ENCODE measurements around the gene KRT71. TPM values are rescaled to one million over a fixed set of nuclear protein-coding genes. Genes with fewer than 3 reads are reported as not detected.

The KRT71 gene
- total RNA-seq, 1 experiment from 2014 or later, result not detected

DNA sequence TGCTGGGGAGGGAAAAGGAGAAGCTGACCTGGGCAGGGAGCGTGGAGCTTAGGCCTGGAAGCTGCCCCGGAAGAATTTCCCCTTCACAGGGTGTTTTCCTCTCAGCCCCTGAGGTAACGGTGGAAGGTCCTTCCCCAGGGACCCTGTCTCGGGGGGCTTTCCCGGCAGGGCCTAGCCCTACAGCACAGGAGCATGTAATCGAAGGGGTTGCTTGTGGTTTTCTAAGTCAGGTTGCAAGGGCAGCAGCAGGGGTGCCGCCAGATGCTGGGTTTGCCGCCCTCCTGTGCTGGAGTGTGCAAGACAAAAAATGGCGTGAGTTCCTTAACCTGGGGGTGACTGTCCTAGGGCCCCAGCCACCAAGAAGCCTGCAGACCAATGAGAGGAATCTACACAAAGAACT, 22.3 kb upstream of the KRT71 start:
- no peaks in the 10 kb centered on the region for H3K36me3 ChIP-seq (ENCODE audit: low read depth, low read length)
- CTCF ChIA-PET, result no interaction called here
- TF ChIP-seq EZH2phosphoT487 (IDR thresholded peaks at IDR 0.05; ENCODE audit: borderline replicate concordance, low read length), result no peak
- TF ChIP-seq, protein P1, sequence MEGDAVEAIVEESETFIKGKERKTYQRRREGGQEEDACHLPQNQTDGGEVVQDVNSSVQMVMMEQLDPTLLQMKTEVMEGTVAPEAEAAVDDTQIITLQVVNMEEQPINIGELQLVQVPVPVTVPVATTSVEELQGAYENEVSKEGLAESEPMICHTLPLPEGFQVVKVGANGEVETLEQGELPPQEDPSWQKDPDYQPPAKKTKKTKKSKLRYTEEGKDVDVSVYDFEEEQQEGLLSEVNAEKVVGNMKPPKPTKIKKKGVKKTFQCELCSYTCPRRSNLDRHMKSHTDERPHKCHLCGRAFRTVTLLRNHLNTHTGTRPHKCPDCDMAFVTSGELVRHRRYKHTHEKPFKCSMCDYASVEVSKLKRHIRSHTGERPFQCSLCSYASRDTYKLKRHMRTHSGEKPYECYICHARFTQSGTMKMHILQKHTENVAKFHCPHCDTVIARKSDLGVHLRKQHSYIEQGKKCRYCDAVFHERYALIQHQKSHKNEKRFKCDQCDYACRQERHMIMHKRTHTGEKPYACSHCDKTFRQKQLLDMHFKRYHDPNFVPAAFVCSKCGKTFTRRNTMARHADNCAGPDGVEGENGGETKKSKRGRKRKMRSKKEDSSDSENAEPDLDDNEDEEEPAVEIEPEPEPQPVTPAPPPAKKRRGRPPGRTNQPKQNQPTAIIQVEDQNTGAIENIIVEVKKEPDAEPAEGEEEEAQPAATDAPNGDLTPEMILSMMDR (conservative IDR thresholded peaks at IDR 0.05; ENCODE audit: low read depth, low read length), result no peak
- no peak for TF ChIP-seq EZH2 (IDR thresholded peaks at IDR 0.05; ENCODE audit: low read length, unreplicated experiment)
- H3K9ac ChIP-seq (ENCODE audit: low read length), result no peak overlapping the region
- no peak for ATAC-seq
- H3K4me3 ChIP-seq (ENCODE audit: low read length), result no peak overlapping the region
- no peak overlapping the region for H3K4me2 ChIP-seq (ENCODE audit: low read length)
- no peaks in the 10 kb centered on the region for H3F3A ChIP-seq (ENCODE audit: low read length, unreplicated experiment)
- intact Hi-C loops (cut with micrococcal nuclease), result no loop called here
- DNase-seq, result no peak
- no peak overlapping the region for H3K27ac ChIP-seq (ENCODE audit: low read length)
- no peaks in the 10 kb centered on the region for H3K9me2 ChIP-seq (replicated peaks; ENCODE audit: low read length)
- no peaks in the 10 kb centered on the region for H3K4me1 ChIP-seq (ENCODE audit: insufficient read depth, low read length)
- peaks cover 20% of the 10 kb centered on the region for H3K27me3 ChIP-seq (ENCODE audit: low read length)
- no TSS peak for BruUV-seq (replicated peaks)
- H4K20me1 ChIP-seq (ENCODE audit: low read length), result no peaks in the 10 kb centered on the region
- no peaks in the 10 kb centered on the region for H3K9me3 ChIP-seq (ENCODE audit: low read length)
- POLR2A ChIA-PET (ENCODE audit: unreplicated experiment), result interaction anchor here (0.6 kb wide), 1 partner anchor 256 kb away, joined by 4 read pairs; no protein-coding TSS in a partner anchor
- no peaks in the 10 kb centered on the region for H3K79me2 ChIP-seq (ENCODE audit: low read length)
- H2AFZ ChIP-seq (ENCODE audit: low read length), result no peak overlapping the region

DNA sequence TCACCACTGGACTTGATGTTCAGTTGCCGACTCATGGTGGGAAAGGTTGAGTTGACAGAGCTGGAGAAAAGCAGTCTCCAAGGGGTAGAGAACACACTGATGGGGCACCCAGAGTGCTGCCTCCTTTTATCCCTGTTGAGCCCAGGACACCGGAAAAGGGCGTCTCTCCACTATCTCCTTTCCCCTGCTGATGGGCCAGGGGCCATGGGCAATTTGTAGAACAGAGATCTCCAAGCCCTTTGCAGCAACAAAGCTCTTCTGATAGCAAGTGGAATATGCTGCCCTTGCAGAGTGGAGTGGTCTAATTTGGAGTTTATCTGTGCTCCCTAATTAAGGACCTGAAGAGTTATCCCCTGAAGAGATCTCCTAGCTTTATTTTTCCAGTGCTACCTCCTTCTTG, 20.8 kb upstream of the KRT71 start, which contains the start of gene KRT74:
Gene KRT74 (minus strand): TSS at position 101 of the 400 bp plus-strand sequence. CDS start 66 bp downstream, at position 35.
- intact Hi-C loops (cut with micrococcal nuclease), result no loop called here
- CTCF ChIA-PET, result interaction anchor here (0.5 kb wide), 1 partner anchor 411 kb away, joined by 4 read pairs; no protein-coding TSS in a partner anchor
- H3K36me3 ChIP-seq (ENCODE audit: low read depth, low read length), result no peaks in the 10 kb centered on the region
- no peaks in the 10 kb centered on the region for H3K9me2 ChIP-seq (replicated peaks; ENCODE audit: low read length)
- no peaks in the 10 kb centered on the region for H3K4me1 ChIP-seq (ENCODE audit: insufficient read depth, low read length)
- H3K27me3 ChIP-seq (ENCODE audit: low read length), result peaks cover 33% of the 10 kb centered on the region
- TF ChIP-seq, protein P1 (conservative IDR thresholded peaks at IDR 0.05; ENCODE audit: low read depth, low read length), result no peak
- TF ChIP-seq EZH2phosphoT487 (IDR thresholded peaks at IDR 0.05; ENCODE audit: borderline replicate concordance, low read length), result no peak
- TF ChIP-seq EZH2 (IDR thresholded peaks at IDR 0.05; ENCODE audit: low read length, unreplicated experiment), result no peak
- POLR2A ChIA-PET (ENCODE audit: unreplicated experiment), result no interaction called here
- no peak within 1 kb of the TSS for H3K4me2 ChIP-seq (ENCODE audit: low read length)
- BruUV-seq (replicated peaks), result no TSS peak
- H3K27ac ChIP-seq (ENCODE audit: low read length), result no peak within 1 kb of the TSS
- no peak for DNase-seq
- no peaks in the 10 kb centered on the region for H4K20me1 ChIP-seq (ENCODE audit: low read length)
- H3K9ac ChIP-seq (ENCODE audit: low read length), result no peak within 1 kb of the TSS
- H3K4me3 ChIP-seq (ENCODE audit: low read length), result no peak within 1 kb of the TSS
- no peaks in the 10 kb centered on the region for H3K79me2 ChIP-seq (ENCODE audit: low read length)
- ATAC-seq, result no peak
- H2AFZ ChIP-seq (ENCODE audit: low read length), result no peak within 1 kb of the TSS
- no peaks in the 10 kb centered on the region for H3F3A ChIP-seq (ENCODE audit: low read length, unreplicated experiment)
- H3K9me3 ChIP-seq (ENCODE audit: low read length), result no peaks in the 10 kb centered on the region

DNA sequence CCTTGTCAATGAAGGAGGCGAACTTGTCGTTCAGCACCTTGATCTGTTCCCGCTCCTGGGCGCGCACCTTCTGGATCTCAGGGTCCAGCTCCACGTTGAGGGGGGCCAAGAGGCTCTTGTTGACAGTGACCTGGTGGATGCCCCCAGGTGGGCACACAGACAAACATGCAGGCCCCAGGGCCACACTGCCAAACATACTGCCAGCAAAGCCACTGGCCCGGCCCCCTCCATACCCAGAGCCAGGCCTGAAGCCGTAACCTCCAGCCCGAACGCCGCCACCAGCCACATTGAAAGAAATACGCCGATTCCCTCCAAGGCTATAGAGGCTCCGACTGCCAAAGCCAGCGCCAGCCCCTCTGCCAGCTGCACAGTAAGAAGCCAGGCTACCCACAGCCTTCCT, 20.4 kb upstream of the KRT71 start:
- POLR2A ChIA-PET (ENCODE audit: unreplicated experiment), result no interaction called here
- no peaks in the 10 kb centered on the region for H3K9me2 ChIP-seq (replicated peaks; ENCODE audit: low read length)
- no peak overlapping the region for H3K9ac ChIP-seq (ENCODE audit: low read length)
- no peaks in the 10 kb centered on the region for H3K4me1 ChIP-seq (ENCODE audit: insufficient read depth, low read length)
- no peak overlapping the region for H3K27ac ChIP-seq (ENCODE audit: low read length)
- no peaks in the 10 kb centered on the region for H3K79me2 ChIP-seq (ENCODE audit: low read length)
- no peaks in the 10 kb centered on the region for H4K20me1 ChIP-seq (ENCODE audit: low read length)
- no peaks in the 10 kb centered on the region for H3F3A ChIP-seq (ENCODE audit: low read length, unreplicated experiment)
- no peaks in the 10 kb centered on the region for H3K9me3 ChIP-seq (ENCODE audit: low read length)
- no peak for DNase-seq
- CTCF ChIA-PET, result interaction anchor here (0.5 kb wide), 1 partner anchor 411 kb away, joined by 4 read pairs; no protein-coding TSS in a partner anchor
- H3K4me2 ChIP-seq (ENCODE audit: low read length), result no peak overlapping the region
- H3K36me3 ChIP-seq (ENCODE audit: low read depth, low read length), result no peaks in the 10 kb centered on the region
- TF ChIP-seq EZH2 (IDR thresholded peaks at IDR 0.05; ENCODE audit: low read length, unreplicated experiment) (no peak), EZH2phosphoT487 (IDR thresholded peaks at IDR 0.05; ENCODE audit: borderline replicate concordance, low read length) (no peak)
- TF ChIP-seq, protein P1 (conservative IDR thresholded peaks at IDR 0.05; ENCODE audit: low read depth, low read length), result no peak
- BruUV-seq (replicated peaks), result no TSS peak
- H3K4me3 ChIP-seq (ENCODE audit: low read length), result no peak overlapping the region
- intact Hi-C loops (cut with micrococcal nuclease), result no loop called here
- peaks cover 37% of the 10 kb centered on the region for H3K27me3 ChIP-seq (ENCODE audit: low read length)
- ATAC-seq, result no peak
- H2AFZ ChIP-seq (ENCODE audit: low read length), result no peak overlapping the region
